ENCODE results near the gene PLA2G2A.

Gene PLA2G2A

GRCh38 chr1:19954059-19954458 is 25.4 kb downstream of the PLA2G2A start:
- Mint-ChIP-seq H3K36me3 (ENCODE audit: low read depth) (no peaks in the 10 kb centered on the region), H3K4me1 (no peaks in the 10 kb centered on the region), H3K27ac (no peak overlapping the region), H3K9me3 (peaks cover 22% of the 10 kb centered on the region), H3K27me3 (ENCODE audit: low read depth, poor library complexity) (peaks cover 21% of the 10 kb centered on the region), H3K4me3 (no peak overlapping the region)
- no peak for TF ChIP-seq CTCF (IDR thresholded peaks at IDR 0.05)
- DNase-seq: no peak

GRCh38 chr1:19949016-19949415 is 30.4 kb downstream of the PLA2G2A start:
- DNase-seq: no peak
- TF ChIP-seq CTCF (IDR thresholded peaks at IDR 0.05): no peak
- Mint-ChIP-seq H3K36me3 (ENCODE audit: low read depth) (no peaks in the 10 kb centered on the region), H3K27ac (no peak overlapping the region), H3K4me3 (no peak overlapping the region), H3K4me1 (no peaks in the 10 kb centered on the region), H3K9me3 (peaks cover 11% of the 10 kb centered on the region), H3K27me3 (ENCODE audit: low read depth, poor library complexity) (peaks cover 17% of the 10 kb centered on the region)

GRCh38 chr1:19946971-19947370 is 32.4 kb downstream of the PLA2G2A start:
- no peaks in the 10 kb centered on the region for H3K4me1 Mint-ChIP-seq
- no peak for TF ChIP-seq CTCF (IDR thresholded peaks at IDR 0.05)
- no peak overlapping the region for H3K4me3 Mint-ChIP-seq
- no peaks in the 10 kb centered on the region for H3K36me3 Mint-ChIP-seq (ENCODE audit: low read depth)
- H3K27me3 Mint-ChIP-seq (ENCODE audit: low read depth, poor library complexity): peaks cover 10% of the 10 kb centered on the region
- peaks cover 8% of the 10 kb centered on the region for H3K9me3 Mint-ChIP-seq
- DNase-seq: no peak
- H3K27ac Mint-ChIP-seq: no peak overlapping the region

GRCh38 chr1:19946331-19946751 is 33.1 kb downstream of the PLA2G2A start:
- peaks cover 8% of the 10 kb centered on the region for H3K9me3 Mint-ChIP-seq
- no peaks in the 10 kb centered on the region for H3K36me3 Mint-ChIP-seq (ENCODE audit: low read depth)
- no peak for DNase-seq
- no peaks in the 10 kb centered on the region for H3K4me1 Mint-ChIP-seq
- no peak for TF ChIP-seq CTCF (IDR thresholded peaks at IDR 0.05)
- H3K4me3 Mint-ChIP-seq: no peak overlapping the region
- H3K27me3 Mint-ChIP-seq (ENCODE audit: low read depth, poor library complexity): peaks cover 10% of the 10 kb centered on the region
- no peak overlapping the region for H3K27ac Mint-ChIP-seq

- Mint-ChIP-seq H3K27ac (no peak overlapping the region), H3K4me3 (no peak overlapping the region), H3K9me3 (peaks cover 8% of the 10 kb centered on the region), H3K4me1 (peaks cover 2% of the 10 kb centered on the region), H3K27me3 (ENCODE audit: low read depth, poor library complexity) (peaks cover 14% of the 10 kb centered on the region), H3K36me3 (ENCODE audit: low read depth) (no peaks in the 10 kb centered on the region)
- no peak for DNase-seq
- no peak for TF ChIP-seq CTCF (IDR thresholded peaks at IDR 0.05)
Observed at GRCh38 chr1:19945914-19946313, 33.5 kb downstream of the PLA2G2A start.

- H3K9me3 Mint-ChIP-seq: peaks cover 8% of the 10 kb centered on the region
- no peak for DNase-seq
- peaks cover 12% of the 10 kb centered on the region for H3K4me1 Mint-ChIP-seq
- no peak overlapping the region for H3K27ac Mint-ChIP-seq
- TF ChIP-seq CTCF (IDR thresholded peaks at IDR 0.05): no peak
- H3K27me3 Mint-ChIP-seq (ENCODE audit: low read depth, poor library complexity): peaks cover 12% of the 10 kb centered on the region
- H3K36me3 Mint-ChIP-seq (ENCODE audit: low read depth): no peaks in the 10 kb centered on the region
- H3K4me3 Mint-ChIP-seq: no peak overlapping the region
Observed at GRCh38 chr1:19942657-19943056, 36.8 kb downstream of the PLA2G2A start.

Data from nephron progenitor cell (in vitro differentiated cells).